OCI-LY1 (cell line): ENCODE results near the gene DLEC1.

ENCODE experiments used
- CTCF ChIP-seq: fragments of 200-600 bp; sonication (generic), shearing (Covaris generic); IDR thresholded peaks from 2 replicates; pipeline ENCODE4 v1.5.1; 2017; ENCODE audit warnings: mild to moderate bottlenecking, antibody characterized with exemption, low read length, moderate library complexity, mixed read lengths
- EZH2 ChIP-seq: fragments of 200-600 bp; sonication (generic), shearing (Covaris generic); IDR thresholded peaks from 2 replicates; pipeline ENCODE4 v1.8.0; 2017; ENCODE audit warnings: borderline replicate concordance, mixed run types, mild to moderate bottlenecking, antibody characterized with exemption, low read length, moderate library complexity, mixed read lengths

- TF ChIP-seq CTCF (no peak), EZH2 (no peak)
Observed at GRCh38 chr3:38016410-38016809, 22.6 kb upstream of the DLEC1 start.
